Endothelial cell of umbilical vein (primary cell): ENCODE data around the gene FZR1. TPM values are rescaled to one million over a fixed set of nuclear protein-coding genes. Genes with fewer than 3 reads are reported as not detected.
A peak's percentile ranks its signal among the peaks of the same experiment; 100 is the strongest.

Experiments
- BruUV-seq: library from RNA; stranded (reverse); fragments of 400-500 nt; replicated peaks from 2 replicates; lab custom pipeline; 2021; lab: Mats Ljungman, UMichigan
- CTCF ChIA-PET: fragments of 300-600, 350-600 bp; sonication (Branson Sonifier 250); formaldehyde crosslinking; loops from one replicate; lab custom pipeline; 2021; ENCODE audit warnings: antibody characterized with exemption, inconsistent platforms; lab: Charles Lee
- POLR2A ChIA-PET: fragments of 300-600, 350-600 bp; sonication (Branson Sonifier 250); formaldehyde crosslinking; loops from one replicate; lab custom pipeline; 2021; ENCODE audit warnings: antibody characterized with exemption, inconsistent platforms; lab: Charles Lee
- DNase-seq: peaks from one replicate; pipeline ENCODE4 v3.0.0-alpha.2; 2011; ENCODE audit warnings: low read depth, low spot score
- FAIRE-seq: peaks from 2 replicates; lab custom pipeline; 2011; peaks lifted over from hg19 to GRCh38; lab: Jason Lieb, UNC
- H2AFZ ChIP-seq: 2 replicates; pipeline ENCODE4 v1.6.0; 2012; ENCODE audit warnings: low read depth, low read length, control low read depth, inconsistent platforms
- H3K27ac ChIP-seq: 2 replicates; pipeline ENCODE4 v1.5.1; 2011; ENCODE audit warnings: low read depth, mild to moderate bottlenecking, control low read depth, low read length, moderate library complexity; ENCODE audit not compliant: insufficient read depth
- H3K27me3 ChIP-seq, 2 experiments: 2 replicates each; pipeline versions ENCODE4 v1.6.0 to v1.6.1; 2011; ENCODE audit warnings: low read length in 2 of 2, mixed read lengths in 1 of 2; ENCODE audit not compliant: control insufficient read depth in 2 of 2, insufficient read depth in 2 of 2
- H3K36me3 ChIP-seq, 2 experiments: 2 replicates in 1 of 2; 3 replicates in 1 of 2; pipeline ENCODE4 v1.5.1; 2011; ENCODE audit warnings: low read length in 2 of 2, mild to moderate bottlenecking in 1 of 2, moderate library complexity in 1 of 2; ENCODE audit not compliant: control insufficient read depth in 2 of 2, insufficient read depth in 2 of 2; ENCODE audit errors: extremely low read depth in 1 of 2
- H3K4me1 ChIP-seq: 3 replicates; pipeline ENCODE4 v1.5.1; 2011; ENCODE audit warnings: mild to moderate bottlenecking, low read length; ENCODE audit not compliant: control insufficient read depth, insufficient read depth; ENCODE audit errors: extremely low read depth
- H3K4me2 ChIP-seq: 2 replicates; pipeline ENCODE4 v1.6.1; 2011; ENCODE audit warnings: low read length, control low read depth, mixed read lengths; ENCODE audit not compliant: insufficient read depth
- H3K4me3 ChIP-seq, 3 experiments: fragments of 200-600 bp in 1 of 3; sonication (generic), shearing (Covaris generic) in 1 of 3; replicated peaks in 1 of 3; 2 replicates each; pipeline ENCODE4 v1.5.1; 2011 to 2016; ENCODE audit warnings: control low read depth in 3 of 3, low read length in 3 of 3, mild to moderate bottlenecking in 2 of 3, inconsistent platforms in 1 of 3, low read depth in 1 of 3, moderate library complexity in 1 of 3; ENCODE audit not compliant: insufficient read depth in 1 of 3
- H3K79me2 ChIP-seq: 2 replicates; pipeline ENCODE4 v1.6.0; 2012; ENCODE audit warnings: low read length, inconsistent platforms; ENCODE audit not compliant: control insufficient read depth, insufficient read depth
- H3K9ac ChIP-seq: replicated peaks from 2 replicates; pipeline ENCODE3; 2011; ENCODE audit warnings: low read length, control low read depth; ENCODE audit not compliant: insufficient read depth; ENCODE audit errors: extremely low read depth
- H3K9me1 ChIP-seq: replicated peaks from 3 replicates; pipeline ENCODE4 v1.6.0; 2011; ENCODE audit warnings: mild to moderate bottlenecking, low read length; ENCODE audit not compliant: control insufficient read depth, insufficient read depth; ENCODE audit errors: extremely low read depth
- H3K9me3 ChIP-seq: replicated peaks from 2 replicates; pipeline ENCODE4 v1.5.1; 2012; ENCODE audit warnings: low read length, inconsistent platforms; ENCODE audit not compliant: control insufficient read depth, insufficient read depth
- H4K20me1 ChIP-seq: replicated peaks from 2 replicates; pipeline ENCODE3; 2011; ENCODE audit warnings: mild to moderate bottlenecking, low read length; ENCODE audit not compliant: control insufficient read depth, insufficient read depth; ENCODE audit errors: extremely low read depth
- EZH2 ChIP-seq: IDR thresholded peaks from 2 replicates; pipeline ENCODE4 v1.6.1; 2012; ENCODE audit warnings: borderline replicate concordance, low read depth, mild to moderate bottlenecking, moderate library complexity, low read length, inconsistent platforms; ENCODE audit not compliant: severe bottlenecking
- FOS ChIP-seq: IDR thresholded peaks from 2 replicates; pipeline ENCODE4 v1.6.1; 2011; ENCODE audit warnings: mild to moderate bottlenecking, low read length, moderate library complexity, borderline replicate concordance; ENCODE audit not compliant: insufficient read depth
- GATA2 ChIP-seq: IDR thresholded peaks from 2 replicates; pipeline ENCODE4 v1.7.0; 2011; ENCODE audit warnings: low read depth, mild to moderate bottlenecking, moderate library complexity, mixed read lengths, low read length; ENCODE audit not compliant: insufficient read length, insufficient read depth
- JUN ChIP-seq: IDR thresholded peaks from 2 replicates; pipeline ENCODE4 v1.6.1; 2011; ENCODE audit warnings: borderline replicate concordance, low read depth; ENCODE audit not compliant: insufficient read length, insufficient read depth
- MYC ChIP-seq: IDR thresholded peaks from one replicate; pipeline ENCODE4 v1.6.1; 2011; ENCODE audit warnings: mild to moderate bottlenecking, low read depth, low read length
- POLR2A ChIP-seq: IDR thresholded peaks from 2 replicates; pipeline ENCODE4 v1.6.1; 2012; ENCODE audit warnings: low read depth, mild to moderate bottlenecking, control low read depth, low read length
- POLR2AphosphoS5 ChIP-seq: IDR thresholded peaks from 2 replicates; pipeline ENCODE4 v1.6.1; 2012; ENCODE audit warnings: low read depth, mild to moderate bottlenecking, control low read depth, low read length, moderate library complexity; ENCODE audit not compliant: insufficient read depth
- dilution Hi-C: fragments of 300-500 bp; cut with MboI; formaldehyde crosslinking; loops from one replicate; pipeline ENCODE4 v1.15.0; 2019; ENCODE audit warnings: low sequenced_read_pairs; ENCODE audit not compliant: extremely low pct_ligation_motif_present
- intact Hi-C: fragments of 100-400 bp; cut with micrococcal nuclease; formaldehyde crosslinking; loops from one replicate; pipeline ENCODE4 v1.10.0; 2022
- polyA plus RNA-seq, 4 experiments: library from polyadenylated mRNA; depleted of rRNA in 3 of 4; stranded (reverse) in 3 of 4; unstranded in 1 of 4; fragments of >200 nt; gene quantifications; 2 replicates each; pipeline versions ENCODE4 v1.2.1 to v1.2.3, GENCODE V29; 2011 to 2012; ENCODE audit warnings: missing spikeins in 1 of 4
- total RNA-seq: library from RNA; stranded (reverse); gene quantifications from 2 replicates; pipeline ENCODE4 v1.2.3, GENCODE V29; 2021
- TF ChIP-seq, protein P1 (sequence below), 2 donors: IDR thresholded peaks; 1 replicate in 1 of 2; 2 replicates in 1 of 2; pipeline ENCODE4 v1.5.1; 2011; ENCODE audit warnings: low read length in 2 of 2, mild to moderate bottlenecking in 2 of 2, moderate library complexity in 2 of 2, control low read depth in 1 of 2, inconsistent platforms in 1 of 2, low read depth in 1 of 2; ENCODE audit not compliant: insufficient read depth in 1 of 2; ENCODE audit errors: extremely low read depth in 1 of 2
- TF ChIP-seq, protein P2 (sequence below): IDR thresholded peaks from 2 replicates; pipeline ENCODE4 v1.6.1; 2011; ENCODE audit not compliant: insufficient read depth, insufficient read length

Gene FZR1
- total and polyA plus RNA-seq, 2 donors (not counting 3 experiments of a cell fraction or from before 2014, with no cell fraction given): 35.9 to 60.4 TPM

DNA sequence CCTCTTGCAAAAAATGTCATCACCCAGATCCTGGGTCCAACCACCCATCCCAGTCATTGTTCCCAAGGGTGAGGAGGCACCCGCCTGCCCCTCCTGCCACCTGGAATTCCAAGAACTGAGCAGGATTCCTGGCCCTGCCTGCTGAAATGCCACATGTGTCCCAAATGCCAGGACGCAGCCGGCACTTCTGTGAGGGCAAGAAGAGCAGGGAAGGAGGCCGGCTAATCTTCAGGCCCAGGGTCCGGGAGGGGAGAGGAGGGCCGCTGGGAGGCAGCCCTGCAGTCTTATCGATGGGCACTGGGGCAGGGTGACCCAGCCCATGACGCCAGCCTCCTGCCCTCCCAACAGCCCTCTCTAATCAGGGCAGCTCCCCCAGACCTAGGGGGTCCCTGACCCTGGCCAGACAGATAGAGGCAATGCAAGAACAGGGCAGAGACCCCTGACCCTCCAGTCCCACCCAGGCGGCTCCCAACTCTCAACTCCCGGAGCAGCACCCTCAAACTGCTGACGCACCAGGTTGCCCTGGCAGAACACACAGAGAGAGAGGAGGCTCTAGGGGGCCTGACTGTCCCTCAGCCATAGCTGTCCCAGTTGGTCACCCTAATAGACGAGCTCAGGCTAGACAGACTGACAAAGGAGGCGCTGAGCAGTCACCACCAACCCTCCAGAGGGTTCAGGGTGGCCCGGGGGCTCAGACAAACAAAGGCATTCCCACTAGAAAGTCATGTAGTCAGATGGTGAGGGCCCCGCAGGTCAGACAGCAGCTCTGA, 49.7 kb downstream of the FZR1 start:
- H3K36me3 ChIP-seq: no peaks in the 10 kb centered on the region
- peak overlapping the region in 1 of 3 experiments; percentile 63 for H3K4me3 ChIP-seq
- CTCF ChIA-PET: interaction anchor here (1.1 to 6.4 kb wide), 6 partner anchors 9 to 52 kb away, joined by 3 to 34 read pairs (median 8); partner anchors contain the start of gene GIPC3
- BruUV-seq: TSS peak; percentile 20
- H3K27me3 ChIP-seq: no peaks in the 10 kb centered on the region
- TF ChIP-seq, protein P1, sequence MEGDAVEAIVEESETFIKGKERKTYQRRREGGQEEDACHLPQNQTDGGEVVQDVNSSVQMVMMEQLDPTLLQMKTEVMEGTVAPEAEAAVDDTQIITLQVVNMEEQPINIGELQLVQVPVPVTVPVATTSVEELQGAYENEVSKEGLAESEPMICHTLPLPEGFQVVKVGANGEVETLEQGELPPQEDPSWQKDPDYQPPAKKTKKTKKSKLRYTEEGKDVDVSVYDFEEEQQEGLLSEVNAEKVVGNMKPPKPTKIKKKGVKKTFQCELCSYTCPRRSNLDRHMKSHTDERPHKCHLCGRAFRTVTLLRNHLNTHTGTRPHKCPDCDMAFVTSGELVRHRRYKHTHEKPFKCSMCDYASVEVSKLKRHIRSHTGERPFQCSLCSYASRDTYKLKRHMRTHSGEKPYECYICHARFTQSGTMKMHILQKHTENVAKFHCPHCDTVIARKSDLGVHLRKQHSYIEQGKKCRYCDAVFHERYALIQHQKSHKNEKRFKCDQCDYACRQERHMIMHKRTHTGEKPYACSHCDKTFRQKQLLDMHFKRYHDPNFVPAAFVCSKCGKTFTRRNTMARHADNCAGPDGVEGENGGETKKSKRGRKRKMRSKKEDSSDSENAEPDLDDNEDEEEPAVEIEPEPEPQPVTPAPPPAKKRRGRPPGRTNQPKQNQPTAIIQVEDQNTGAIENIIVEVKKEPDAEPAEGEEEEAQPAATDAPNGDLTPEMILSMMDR (IDR thresholded peaks at IDR 0.05; ENCODE audit: extremely low read depth in 1 of 2, insufficient read depth in 1 of 2, low read depth in 1 of 2, low read length in 2 of 2): no peak
- TF ChIP-seq EZH2 (no peak), FOS (no peak), GATA2 (no peak), JUN (no peak), POLR2AphosphoS5 (no peak), MYC (no peak), POLR2A (no peak)
- TF ChIP-seq, protein P2, sequence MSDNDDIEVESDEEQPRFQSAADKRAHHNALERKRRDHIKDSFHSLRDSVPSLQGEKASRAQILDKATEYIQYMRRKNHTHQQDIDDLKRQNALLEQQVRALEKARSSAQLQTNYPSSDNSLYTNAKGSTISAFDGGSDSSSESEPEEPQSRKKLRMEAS: no peak
- intact Hi-C loops: no loop called here
- peak overlapping the region; percentile 21 for H3K27ac ChIP-seq
- H3K9ac ChIP-seq: peak overlapping the region; percentile 39
- H3K4me2 ChIP-seq: peak overlapping the region; percentile 69
- no peaks in the 10 kb centered on the region for H3K9me3 ChIP-seq
- no peak for FAIRE-seq
- H3K4me1 ChIP-seq: peaks cover 25% of the 10 kb centered on the region
- no peaks in the 10 kb centered on the region for H4K20me1 ChIP-seq
- no peak overlapping the region for H2AFZ ChIP-seq
- dilution Hi-C loops: no loop called here
- POLR2A ChIA-PET: no interaction called here
- no peak for DNase-seq
- H3K79me2 ChIP-seq: peaks cover 40% of the 10 kb centered on the region
- no peaks in the 10 kb centered on the region for H3K9me1 ChIP-seq
